HEK293 (cell line): Measurements from ENCODE around the gene SYS1.
A peak's percentile ranks its signal among the peaks of the same experiment; 100 is the strongest.

ENCODE experiments used
- BCL6B ChIP-seq: fragments of 450-650 bp; formaldehyde crosslinking; IDR thresholded peaks from 2 replicates; pipeline ENCODE4 v1.5.1; 2017; ENCODE audit warnings: missing biosample characterization, missing genetic modification characterization
- HIC1 ChIP-seq: fragments of 450-650 bp; formaldehyde crosslinking; IDR thresholded peaks from 2 replicates; pipeline ENCODE4 v1.5.1; 2016; ENCODE audit warnings: missing biosample characterization, missing genetic modification characterization
- PBX3 ChIP-seq: sonication (generic); formaldehyde crosslinking; IDR thresholded peaks from 2 replicates; pipeline ENCODE4 v1.8.1; 2022; ENCODE audit warnings: mild to moderate bottlenecking, moderate library complexity, missing genetic modification reagents
- ZNF138 ChIP-seq: fragments of 450-650 bp; formaldehyde crosslinking; IDR thresholded peaks from 2 replicates; pipeline ENCODE4 v1.5.1; 2016; ENCODE audit warnings: missing biosample characterization, missing genetic modification characterization, borderline replicate concordance
- ZNF16 ChIP-seq: fragments of 450-650 bp; formaldehyde crosslinking; IDR thresholded peaks from 2 replicates; pipeline ENCODE4 v1.5.1; 2016; ENCODE audit warnings: low read depth, missing biosample characterization, missing genetic modification characterization
- ZNF24 ChIP-seq: fragments of 450-650 bp; formaldehyde crosslinking; IDR thresholded peaks from 2 replicates; pipeline ENCODE4 v1.5.1; 2016; ENCODE audit warnings: missing biosample characterization, missing genetic modification characterization
- ZNF248 ChIP-seq: fragments of 450-650 bp; formaldehyde crosslinking; IDR thresholded peaks from 2 replicates; pipeline ENCODE4 v1.5.1; 2017; ENCODE audit warnings: missing biosample characterization, missing genetic modification characterization
- ZNF266 ChIP-seq: fragments of 450-650 bp; formaldehyde crosslinking; IDR thresholded peaks from 2 replicates; pipeline ENCODE4 v1.5.1; 2016; ENCODE audit warnings: missing biosample characterization, missing genetic modification characterization, low read depth
- ZNF311 ChIP-seq: fragments of 450-650 bp; formaldehyde crosslinking; IDR thresholded peaks from 2 replicates; pipeline ENCODE4 v1.5.1; 2017; ENCODE audit warnings: missing biosample characterization, missing genetic modification characterization, borderline replicate concordance
- ZNF37A ChIP-seq: fragments of 450-650 bp; IDR thresholded peaks from 2 replicates; pipeline ENCODE4 v1.5.1; 2018; ENCODE audit warnings: missing biosample characterization, missing genetic modification characterization
- ZNF530 ChIP-seq: fragments of 450-650 bp; formaldehyde crosslinking; IDR thresholded peaks from 2 replicates; pipeline ENCODE4 v1.5.1; 2016; ENCODE audit warnings: low read depth, missing biosample characterization, missing genetic modification characterization
- ZNF560 ChIP-seq: fragments of 450-650 bp; formaldehyde crosslinking; IDR thresholded peaks from 2 replicates; pipeline ENCODE4 v1.5.1; 2017; ENCODE audit warnings: missing biosample characterization, missing genetic modification characterization, borderline replicate concordance
- ZNF585B ChIP-seq: fragments of 450-650 bp; formaldehyde crosslinking; IDR thresholded peaks from 2 replicates; pipeline ENCODE4 v1.5.1; 2016; ENCODE audit warnings: missing biosample characterization, missing genetic modification characterization
- ZNF670 ChIP-seq: fragments of 450-650 bp; formaldehyde crosslinking; IDR thresholded peaks from 2 replicates; pipeline ENCODE4 v1.5.1; 2016; ENCODE audit warnings: missing biosample characterization, missing genetic modification characterization, low read depth
- ZNF704 ChIP-seq: fragments of 450-650 bp; formaldehyde crosslinking; IDR thresholded peaks from 2 replicates; pipeline ENCODE4 v1.5.1; 2016; ENCODE audit warnings: missing biosample characterization, missing genetic modification characterization
- ZNF843 ChIP-seq: fragments of 450-650 bp; formaldehyde crosslinking; IDR thresholded peaks from 2 replicates; pipeline ENCODE4 v1.5.1; 2016; ENCODE audit warnings: missing biosample characterization, missing genetic modification characterization
- ZSCAN23 ChIP-seq: fragments of 450-650 bp; formaldehyde crosslinking; IDR thresholded peaks from 2 replicates; pipeline ENCODE4 v1.5.1; 2016; ENCODE audit warnings: missing biosample characterization, missing genetic modification characterization
- TF ChIP-seq, protein P1 (sequence below): fragments of 450-650 bp; formaldehyde crosslinking; IDR thresholded peaks from 2 replicates; pipeline ENCODE4 v1.5.1; 2016; ENCODE audit warnings: missing biosample characterization, missing genetic modification characterization
- TF ChIP-seq, protein P2 (sequence below): fragments of 450-650 bp; formaldehyde crosslinking; IDR thresholded peaks from 2 replicates; pipeline ENCODE4 v1.5.1; 2017; ENCODE audit warnings: missing biosample characterization, missing genetic modification characterization
- TF ChIP-seq, protein P3 (sequence below): fragments of 450-650 bp; formaldehyde crosslinking; IDR thresholded peaks from 2 replicates; pipeline ENCODE4 v1.5.1; 2016; ENCODE audit warnings: missing biosample characterization, missing genetic modification characterization
- TF ChIP-seq, protein P4 (sequence below): fragments of 450-650 bp; formaldehyde crosslinking; IDR thresholded peaks from 2 replicates; pipeline ENCODE4 v1.5.1; 2016; ENCODE audit warnings: missing biosample characterization, missing genetic modification characterization, borderline replicate concordance

Gene SYS1

DNA sequence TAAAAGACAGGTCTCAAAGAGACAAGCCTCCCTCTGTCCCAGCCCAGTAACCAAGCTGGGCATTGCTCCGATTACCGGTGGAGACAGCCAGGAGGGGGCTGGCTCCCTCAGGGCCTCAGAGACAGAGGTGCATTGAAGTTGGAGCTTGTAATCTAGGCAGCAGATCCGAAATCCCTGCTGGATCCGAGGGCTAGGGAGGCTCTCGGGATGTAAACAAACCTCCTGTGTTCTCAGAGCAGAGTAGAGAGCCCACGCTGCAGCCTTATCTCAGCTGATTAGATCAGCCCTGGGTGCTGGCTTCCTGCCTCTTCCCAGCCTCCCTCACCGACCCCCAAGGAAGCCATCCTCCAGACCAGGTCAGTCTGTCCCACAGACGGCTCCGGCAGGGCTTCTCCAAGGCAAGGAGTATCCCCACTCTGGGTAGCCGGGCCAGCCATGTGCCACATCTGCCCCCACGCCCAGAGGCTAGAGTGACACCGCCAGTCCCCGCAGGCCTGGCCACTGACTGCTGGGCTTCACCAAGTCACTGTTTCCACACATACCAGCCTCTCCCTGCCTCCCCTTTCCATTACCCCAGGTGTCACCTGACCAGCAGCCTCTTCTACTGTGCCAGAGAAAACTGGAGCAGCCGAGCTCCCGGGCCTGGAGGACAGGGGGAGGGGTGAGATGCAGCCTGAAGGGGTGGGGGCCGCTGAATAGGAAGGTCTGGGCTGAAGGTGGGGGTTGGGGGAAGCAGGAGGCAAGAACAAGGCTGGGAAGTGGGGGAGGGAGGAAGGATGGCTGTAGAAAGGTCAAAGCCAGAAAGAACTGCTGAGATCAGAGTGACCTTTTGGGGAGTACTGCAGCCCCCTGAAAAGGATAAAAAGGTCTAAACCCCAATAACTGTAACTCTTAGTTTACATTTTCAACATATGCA, 20.8 kb upstream of the SYS1 start (continued):
- TF ChIP-seq HIC1 (tag by site-specific recombination) = peak; percentile 60
- TF ChIP-seq, protein P1, sequence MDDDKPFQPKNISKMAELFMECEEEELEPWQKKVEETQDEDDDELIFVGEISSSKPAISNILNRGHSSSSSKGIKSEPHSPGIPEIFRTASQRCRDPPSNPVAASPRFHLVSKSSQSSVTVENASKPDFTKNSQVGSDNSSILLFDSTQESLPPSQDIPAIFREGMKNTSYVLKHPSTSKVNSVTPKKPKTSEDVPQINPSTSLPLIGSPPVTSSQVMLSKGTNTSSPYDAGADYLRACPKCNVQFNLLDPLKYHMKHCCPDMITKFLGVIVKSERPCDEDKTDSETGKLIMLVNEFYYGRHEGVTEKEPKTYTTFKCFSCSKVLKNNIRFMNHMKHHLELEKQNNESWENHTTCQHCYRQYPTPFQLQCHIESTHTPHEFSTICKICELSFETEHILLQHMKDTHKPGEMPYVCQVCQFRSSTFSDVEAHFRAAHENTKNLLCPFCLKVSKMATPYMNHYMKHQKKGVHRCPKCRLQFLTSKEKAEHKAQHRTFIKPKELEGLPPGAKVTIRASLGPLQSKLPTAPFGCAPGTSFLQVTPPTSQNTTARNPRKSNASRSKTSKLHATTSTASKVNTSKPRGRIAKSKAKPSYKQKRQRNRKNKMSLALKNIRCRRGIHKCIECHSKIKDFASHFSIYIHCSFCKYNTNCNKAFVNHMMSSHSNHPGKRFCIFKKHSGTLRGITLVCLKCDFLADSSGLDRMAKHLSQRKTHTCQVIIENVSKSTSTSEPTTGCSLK (tag by site-specific recombination) = no peak
- no peak for TF ChIP-seq ZNF704 (tag by site-specific recombination)
- TF ChIP-seq, protein P2, sequence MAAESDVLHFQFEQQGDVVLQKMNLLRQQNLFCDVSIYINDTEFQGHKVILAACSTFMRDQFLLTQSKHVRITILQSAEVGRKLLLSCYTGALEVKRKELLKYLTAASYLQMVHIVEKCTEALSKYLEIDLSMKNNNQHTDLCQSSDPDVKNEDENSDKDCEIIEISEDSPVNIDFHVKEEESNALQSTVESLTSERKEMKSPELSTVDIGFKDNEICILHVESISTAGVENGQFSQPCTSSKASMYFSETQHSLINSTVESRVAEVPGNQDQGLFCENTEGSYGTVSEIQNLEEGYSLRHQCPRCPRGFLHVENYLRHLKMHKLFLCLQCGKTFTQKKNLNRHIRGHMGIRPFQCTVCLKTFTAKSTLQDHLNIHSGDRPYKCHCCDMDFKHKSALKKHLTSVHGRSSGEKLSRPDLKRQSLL (tag by site-specific recombination) = no peak
- TF ChIP-seq ZNF24 (tag by site-specific recombination) = 0 out of 2 replicates have a peak, but pooled peaks have one; percentile 45
- no peak for TF ChIP-seq ZNF266 (tag by site-specific recombination)
- TF ChIP-seq, protein P3, sequence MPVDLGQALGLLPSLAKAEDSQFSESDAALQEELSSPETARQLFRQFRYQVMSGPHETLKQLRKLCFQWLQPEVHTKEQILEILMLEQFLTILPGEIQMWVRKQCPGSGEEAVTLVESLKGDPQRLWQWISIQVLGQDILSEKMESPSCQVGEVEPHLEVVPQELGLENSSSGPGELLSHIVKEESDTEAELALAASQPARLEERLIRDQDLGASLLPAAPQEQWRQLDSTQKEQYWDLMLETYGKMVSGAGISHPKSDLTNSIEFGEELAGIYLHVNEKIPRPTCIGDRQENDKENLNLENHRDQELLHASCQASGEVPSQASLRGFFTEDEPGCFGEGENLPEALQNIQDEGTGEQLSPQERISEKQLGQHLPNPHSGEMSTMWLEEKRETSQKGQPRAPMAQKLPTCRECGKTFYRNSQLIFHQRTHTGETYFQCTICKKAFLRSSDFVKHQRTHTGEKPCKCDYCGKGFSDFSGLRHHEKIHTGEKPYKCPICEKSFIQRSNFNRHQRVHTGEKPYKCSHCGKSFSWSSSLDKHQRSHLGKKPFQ (tag by site-specific recombination) = no peak
- no peak for TF ChIP-seq ZNF843 (tag by site-specific recombination)
- TF ChIP-seq ZNF138 (tag by site-specific recombination) = no peak
- TF ChIP-seq, protein P4, sequence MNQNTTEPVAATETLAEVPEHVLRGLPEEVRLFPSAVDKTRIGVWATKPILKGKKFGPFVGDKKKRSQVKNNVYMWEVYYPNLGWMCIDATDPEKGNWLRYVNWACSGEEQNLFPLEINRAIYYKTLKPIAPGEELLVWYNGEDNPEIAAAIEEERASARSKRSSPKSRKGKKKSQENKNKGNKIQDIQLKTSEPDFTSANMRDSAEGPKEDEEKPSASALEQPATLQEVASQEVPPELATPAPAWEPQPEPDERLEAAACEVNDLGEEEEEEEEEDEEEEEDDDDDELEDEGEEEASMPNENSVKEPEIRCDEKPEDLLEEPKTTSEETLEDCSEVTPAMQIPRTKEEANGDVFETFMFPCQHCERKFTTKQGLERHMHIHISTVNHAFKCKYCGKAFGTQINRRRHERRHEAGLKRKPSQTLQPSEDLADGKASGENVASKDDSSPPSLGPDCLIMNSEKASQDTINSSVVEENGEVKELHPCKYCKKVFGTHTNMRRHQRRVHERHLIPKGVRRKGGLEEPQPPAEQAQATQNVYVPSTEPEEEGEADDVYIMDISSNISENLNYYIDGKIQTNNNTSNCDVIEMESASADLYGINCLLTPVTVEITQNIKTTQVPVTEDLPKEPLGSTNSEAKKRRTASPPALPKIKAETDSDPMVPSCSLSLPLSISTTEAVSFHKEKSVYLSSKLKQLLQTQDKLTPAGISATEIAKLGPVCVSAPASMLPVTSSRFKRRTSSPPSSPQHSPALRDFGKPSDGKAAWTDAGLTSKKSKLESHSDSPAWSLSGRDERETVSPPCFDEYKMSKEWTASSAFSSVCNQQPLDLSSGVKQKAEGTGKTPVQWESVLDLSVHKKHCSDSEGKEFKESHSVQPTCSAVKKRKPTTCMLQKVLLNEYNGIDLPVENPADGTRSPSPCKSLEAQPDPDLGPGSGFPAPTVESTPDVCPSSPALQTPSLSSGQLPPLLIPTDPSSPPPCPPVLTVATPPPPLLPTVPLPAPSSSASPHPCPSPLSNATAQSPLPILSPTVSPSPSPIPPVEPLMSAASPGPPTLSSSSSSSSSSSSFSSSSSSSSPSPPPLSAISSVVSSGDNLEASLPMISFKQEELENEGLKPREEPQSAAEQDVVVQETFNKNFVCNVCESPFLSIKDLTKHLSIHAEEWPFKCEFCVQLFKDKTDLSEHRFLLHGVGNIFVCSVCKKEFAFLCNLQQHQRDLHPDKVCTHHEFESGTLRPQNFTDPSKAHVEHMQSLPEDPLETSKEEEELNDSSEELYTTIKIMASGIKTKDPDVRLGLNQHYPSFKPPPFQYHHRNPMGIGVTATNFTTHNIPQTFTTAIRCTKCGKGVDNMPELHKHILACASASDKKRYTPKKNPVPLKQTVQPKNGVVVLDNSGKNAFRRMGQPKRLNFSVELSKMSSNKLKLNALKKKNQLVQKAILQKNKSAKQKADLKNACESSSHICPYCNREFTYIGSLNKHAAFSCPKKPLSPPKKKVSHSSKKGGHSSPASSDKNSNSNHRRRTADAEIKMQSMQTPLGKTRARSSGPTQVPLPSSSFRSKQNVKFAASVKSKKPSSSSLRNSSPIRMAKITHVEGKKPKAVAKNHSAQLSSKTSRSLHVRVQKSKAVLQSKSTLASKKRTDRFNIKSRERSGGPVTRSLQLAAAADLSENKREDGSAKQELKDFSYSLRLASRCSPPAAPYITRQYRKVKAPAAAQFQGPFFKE (tag by site-specific recombination) = no peak
- TF ChIP-seq ZNF530 (tag by site-specific recombination) = no peak
- no peak for TF ChIP-seq ZNF16
- TF ChIP-seq ZNF670 (tag by site-specific recombination) = no peak
- TF ChIP-seq ZNF37A (tag by site-specific recombination) = no peak
- TF ChIP-seq PBX3 (CRISPR knock-in tag) = no peak
- no peak for TF ChIP-seq ZNF585B (tag by site-specific recombination)
- TF ChIP-seq ZNF560 (tag by site-specific recombination) = no peak
- no peak for TF ChIP-seq ZNF311 (tag by site-specific recombination)
- TF ChIP-seq ZNF248 (tag by site-specific recombination) = no peak
- no peak for TF ChIP-seq ZSCAN23 (tag by site-specific recombination)
- no peak for TF ChIP-seq BCL6B (tag by site-specific recombination)
